AG09309 (cell line): ENCODE measurements around the gene TIMM17B.

Experiments
- DNase-seq: peaks from one replicate; pipeline ENCODE4 v3.0.0-alpha.2; 2010; ENCODE audit warnings: low read depth
- H3K4me3 ChIP-seq: 2 replicates; pipeline ENCODE4 v1.5.1; 2011; ENCODE audit warnings: mild to moderate bottlenecking, low read depth, low read length, moderate library complexity; ENCODE audit not compliant: control insufficient read depth
- TF ChIP-seq, protein P1 (sequence below): IDR thresholded peaks from 2 replicates; pipeline ENCODE4 v1.5.1; 2011; ENCODE audit warnings: mild to moderate bottlenecking, low read depth, low read length, inconsistent platforms; ENCODE audit not compliant: insufficient read depth, control insufficient read depth; ENCODE audit errors: missing control alignments

The TIMM17B gene

DNA sequence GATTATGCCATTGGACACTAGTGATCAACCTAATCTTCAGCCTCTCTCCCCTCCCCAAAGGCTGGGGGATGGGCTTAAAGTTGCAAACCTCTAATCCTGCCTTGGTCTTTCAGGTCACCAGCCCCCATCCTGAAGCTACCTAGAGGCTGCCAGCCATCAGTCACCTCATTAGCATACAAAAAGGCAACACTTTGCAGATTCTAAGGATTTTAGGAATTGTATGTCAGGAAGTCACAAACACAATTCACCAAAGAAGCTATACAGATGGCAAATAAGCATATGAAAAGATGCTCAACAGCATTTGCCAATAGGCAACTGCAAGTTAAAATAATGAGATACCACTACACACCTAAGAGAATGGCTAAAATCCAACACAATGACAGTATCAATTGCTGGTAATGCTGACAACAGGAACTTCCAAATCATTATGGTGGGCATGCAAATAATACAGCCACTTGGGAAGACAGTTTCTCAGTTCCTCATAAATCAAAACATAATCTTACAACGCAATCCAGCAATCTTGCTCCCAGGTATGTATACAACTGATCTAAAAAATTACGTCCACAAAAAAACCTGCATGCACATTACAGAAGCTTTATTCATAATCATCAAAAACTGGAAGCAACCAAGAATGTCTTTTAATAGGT is 30.3 kb upstream of the TIMM17B start:
- TF ChIP-seq, protein P1, sequence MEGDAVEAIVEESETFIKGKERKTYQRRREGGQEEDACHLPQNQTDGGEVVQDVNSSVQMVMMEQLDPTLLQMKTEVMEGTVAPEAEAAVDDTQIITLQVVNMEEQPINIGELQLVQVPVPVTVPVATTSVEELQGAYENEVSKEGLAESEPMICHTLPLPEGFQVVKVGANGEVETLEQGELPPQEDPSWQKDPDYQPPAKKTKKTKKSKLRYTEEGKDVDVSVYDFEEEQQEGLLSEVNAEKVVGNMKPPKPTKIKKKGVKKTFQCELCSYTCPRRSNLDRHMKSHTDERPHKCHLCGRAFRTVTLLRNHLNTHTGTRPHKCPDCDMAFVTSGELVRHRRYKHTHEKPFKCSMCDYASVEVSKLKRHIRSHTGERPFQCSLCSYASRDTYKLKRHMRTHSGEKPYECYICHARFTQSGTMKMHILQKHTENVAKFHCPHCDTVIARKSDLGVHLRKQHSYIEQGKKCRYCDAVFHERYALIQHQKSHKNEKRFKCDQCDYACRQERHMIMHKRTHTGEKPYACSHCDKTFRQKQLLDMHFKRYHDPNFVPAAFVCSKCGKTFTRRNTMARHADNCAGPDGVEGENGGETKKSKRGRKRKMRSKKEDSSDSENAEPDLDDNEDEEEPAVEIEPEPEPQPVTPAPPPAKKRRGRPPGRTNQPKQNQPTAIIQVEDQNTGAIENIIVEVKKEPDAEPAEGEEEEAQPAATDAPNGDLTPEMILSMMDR: no peak
- DNase-seq: no peak
- no peak overlapping the region for H3K4me3 ChIP-seq

DNA sequence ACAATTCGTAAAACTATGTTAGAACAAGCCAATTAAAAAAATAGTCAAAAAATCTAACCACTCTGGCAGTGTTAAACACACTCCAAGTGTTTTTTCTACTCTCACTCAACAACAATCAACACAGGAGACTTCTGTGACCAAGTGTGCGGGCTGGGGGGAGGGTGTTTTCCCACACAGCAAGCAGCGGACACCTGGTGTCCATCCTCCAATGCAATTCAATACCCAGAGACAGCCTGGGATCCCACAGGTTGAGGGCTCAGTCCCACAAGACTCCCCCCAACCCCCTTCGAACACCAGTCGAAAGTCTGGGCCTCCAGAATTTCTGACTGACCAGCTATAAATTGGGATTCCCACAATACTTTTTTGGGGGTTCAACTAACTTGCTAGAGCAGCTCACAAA is 29.6 kb upstream of the TIMM17B start:
- DNase-seq: no peak

DNA sequence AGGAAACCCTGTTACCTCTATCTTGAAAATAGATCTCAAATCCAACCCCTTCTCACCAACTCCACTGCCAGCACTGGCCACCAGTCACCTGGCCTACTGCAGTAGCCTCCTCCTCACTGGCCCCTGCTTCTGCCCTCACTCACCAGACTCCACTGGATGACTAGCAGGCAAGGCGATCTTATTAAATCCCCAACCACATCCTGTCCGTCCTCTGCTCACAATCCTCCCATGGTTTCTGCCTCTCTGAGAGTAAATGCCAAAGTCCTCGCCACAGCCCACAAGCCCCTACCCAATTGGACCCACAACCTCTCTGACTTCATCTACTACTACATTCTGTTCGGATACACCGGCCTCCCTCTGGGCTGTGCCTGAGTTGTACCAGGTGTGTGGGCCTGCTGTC is 26.7 kb upstream of the TIMM17B start:
- DNase-seq: no peak
- TF ChIP-seq, protein P1: no peak
- H3K4me3 ChIP-seq: no peak overlapping the region

More for the DNA sequence above, 29.6 kb upstream of the TIMM17B start:
- TF ChIP-seq, protein P1: no peak
- no peak overlapping the region for H3K4me3 ChIP-seq

DNA sequence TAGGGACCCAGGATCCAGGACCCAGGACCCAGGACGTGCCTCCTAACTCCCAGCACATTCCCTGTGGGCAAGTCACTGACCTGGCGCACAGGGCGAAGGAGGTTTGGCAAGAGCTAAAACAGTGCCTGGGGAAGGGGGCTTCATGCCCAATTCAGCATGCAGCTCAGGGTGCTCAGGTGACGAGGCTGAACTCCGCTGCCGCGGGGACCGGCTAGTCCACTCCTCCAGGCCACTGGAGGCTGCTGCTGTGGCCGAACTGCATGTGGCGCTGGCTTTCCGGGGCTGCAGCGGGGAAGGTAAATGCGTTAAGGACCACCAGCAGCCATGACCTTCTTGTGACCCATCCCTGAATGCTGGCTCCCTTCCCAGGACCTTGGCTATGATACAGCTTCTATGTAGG is 26.2 kb upstream of the TIMM17B start:
- TF ChIP-seq, protein P1: no peak
- H3K4me3 ChIP-seq: no peak overlapping the region
- DNase-seq: no peak

DNA sequence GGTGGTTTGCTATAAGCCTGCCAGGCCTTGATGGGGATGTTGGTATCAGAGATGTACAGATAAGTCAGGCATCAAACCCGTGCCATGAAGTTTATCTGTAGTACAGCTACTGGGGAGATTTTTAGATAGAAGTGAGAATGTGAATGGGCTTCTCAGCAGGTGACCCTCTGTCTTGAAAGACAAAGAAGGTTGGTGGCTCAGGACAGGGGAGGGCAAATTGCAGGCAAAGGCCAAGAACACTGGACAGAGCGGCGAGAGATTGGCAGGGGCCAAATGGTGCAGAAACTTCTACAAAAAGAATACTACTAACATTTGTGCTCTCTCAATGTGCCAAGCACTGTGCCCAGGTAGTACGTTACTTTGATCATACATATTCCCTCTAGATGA is 23.1 kb upstream of the TIMM17B start:
- H3K4me3 ChIP-seq: no peak overlapping the region
- DNase-seq: no peak
- TF ChIP-seq, protein P1: no peak

DNA sequence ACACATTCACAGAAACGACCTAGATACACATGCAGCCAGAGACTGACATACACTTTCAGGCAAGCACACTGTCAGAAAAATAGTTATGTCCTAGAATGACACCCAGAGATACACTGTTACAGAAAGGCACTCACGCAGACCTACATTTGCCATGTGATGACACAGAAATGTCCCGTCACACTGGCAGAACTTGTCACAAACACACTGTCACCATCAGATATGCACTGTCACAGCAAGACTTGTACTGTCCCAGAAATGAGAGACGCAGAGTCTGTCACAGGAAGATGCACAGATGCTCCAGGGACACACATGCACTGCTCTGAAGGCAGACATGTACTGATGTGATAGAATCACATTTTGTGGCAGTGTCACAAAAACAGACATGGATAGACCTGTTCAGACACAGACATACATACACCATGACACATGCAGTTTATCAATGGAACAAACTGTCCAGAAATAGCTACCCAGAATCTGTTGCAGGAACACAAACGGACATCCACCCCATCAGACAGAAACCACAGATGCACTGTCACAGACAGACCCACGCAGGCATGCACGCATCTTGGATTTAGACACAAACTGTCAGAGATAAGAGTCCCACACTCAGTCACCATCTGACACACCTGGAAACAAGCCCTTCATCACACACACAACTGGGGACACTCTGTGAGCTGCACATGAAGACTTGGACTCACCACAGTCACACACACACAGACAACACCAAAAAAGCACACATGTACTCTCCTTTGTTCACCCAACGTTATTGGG is 22.6 kb upstream of the TIMM17B start:
- no peak overlapping the region for H3K4me3 ChIP-seq
- TF ChIP-seq, protein P1: no peak
- no peak for DNase-seq
